ENCODE results near the gene SIRT1. TPM values are rescaled to one million over a fixed set of nuclear protein-coding genes. Genes with fewer than 3 reads are reported as not detected.

SIRT1 gene
- total and polyA plus RNA-seq, 2 donors (not counting 3 experiments of a cell fraction or from before 2014, with no cell fraction given): 3.7 to 14.8 TPM

DNA sequence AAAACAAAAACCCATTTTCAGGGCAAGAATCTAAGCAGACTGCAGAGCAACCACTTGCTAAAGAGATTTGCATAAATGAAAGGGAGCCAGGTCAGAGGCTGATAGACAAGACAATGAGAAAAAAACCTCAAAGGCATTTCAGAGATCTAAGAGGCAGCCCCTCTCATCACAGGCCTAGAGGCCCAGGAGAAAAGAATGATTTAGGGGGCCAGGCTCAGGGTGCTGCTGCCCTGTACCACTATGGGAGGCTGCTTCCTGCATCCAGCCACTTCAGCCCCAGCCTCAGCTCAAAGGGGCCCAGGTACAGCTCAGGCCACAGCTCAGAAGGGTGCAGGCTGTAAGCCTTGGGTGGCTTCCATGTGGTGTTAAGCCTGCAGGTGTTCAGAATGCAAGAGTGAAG lies 42.7 kb upstream of the SIRT1 start:
- Histone ChIP-seq H2AFZ (ENCODE audit: low read depth, low read length) (no peak overlapping the region), H3K27me3 (ENCODE audit: control insufficient read depth in 2 of 2, insufficient read depth in 2 of 2, low read length in 2 of 2) (no peaks in the 10 kb centered on the region), H4K20me1 (replicated peaks; ENCODE audit: control insufficient read depth, extremely low read depth, insufficient read depth, low read length) (no peaks in the 10 kb centered on the region), H3K9ac (replicated peaks; ENCODE audit: extremely low read depth, insufficient read depth, low read length) (no peak overlapping the region), H3K9me1 (replicated peaks; ENCODE audit: control insufficient read depth, extremely low read depth, insufficient read depth, low read length) (no peaks in the 10 kb centered on the region), H3K4me3 (replicated peaks in 1 of 3; ENCODE audit: insufficient read depth in 1 of 3, low read depth in 1 of 3, low read length in 3 of 3) (no peak overlapping the region), H3K36me3 (ENCODE audit: control insufficient read depth in 2 of 2, extremely low read depth in 1 of 2, insufficient read depth in 2 of 2, low read length in 2 of 2) (no peaks in the 10 kb centered on the region), H3K9me3 (replicated peaks; ENCODE audit: control insufficient read depth, insufficient read depth, low read length) (no peaks in the 10 kb centered on the region), H3K4me2 (ENCODE audit: insufficient read depth, low read length) (no peak overlapping the region), H3K79me2 (ENCODE audit: control insufficient read depth, insufficient read depth, low read length) (no peaks in the 10 kb centered on the region), H3K4me1 (ENCODE audit: control insufficient read depth, extremely low read depth, insufficient read depth, low read length) (no peaks in the 10 kb centered on the region), H3K27ac (ENCODE audit: insufficient read depth, low read depth, low read length) (no peak overlapping the region)
- ChIA-PET POLR2A (no interaction called here), CTCF (no interaction called here)
- BruUV-seq (replicated peaks): no TSS peak
- intact Hi-C loops (cut with micrococcal nuclease): no loop called here
- dilution Hi-C loops (cut with MboI; ENCODE audit: extremely low pct_ligation_motif_present, low sequenced_read_pairs): no loop called here
- TF ChIP-seq CTCF (IDR thresholded peaks at IDR 0.05; ENCODE audit: extremely low read depth in 1 of 2, insufficient read depth in 1 of 2, low read depth in 1 of 2, low read length in 2 of 2) (no peak), MAX (IDR thresholded peaks at IDR 0.05; ENCODE audit: insufficient read depth, insufficient read length) (no peak), JUN (IDR thresholded peaks at IDR 0.05; ENCODE audit: borderline replicate concordance, insufficient read depth, insufficient read length, low read depth) (no peak), POLR2AphosphoS5 (IDR thresholded peaks at IDR 0.05; ENCODE audit: insufficient read depth, low read depth, low read length) (no peak)
- no peak for FAIRE-seq
- DNase-seq (ENCODE audit: low read depth, low spot score): no peak

DNA sequence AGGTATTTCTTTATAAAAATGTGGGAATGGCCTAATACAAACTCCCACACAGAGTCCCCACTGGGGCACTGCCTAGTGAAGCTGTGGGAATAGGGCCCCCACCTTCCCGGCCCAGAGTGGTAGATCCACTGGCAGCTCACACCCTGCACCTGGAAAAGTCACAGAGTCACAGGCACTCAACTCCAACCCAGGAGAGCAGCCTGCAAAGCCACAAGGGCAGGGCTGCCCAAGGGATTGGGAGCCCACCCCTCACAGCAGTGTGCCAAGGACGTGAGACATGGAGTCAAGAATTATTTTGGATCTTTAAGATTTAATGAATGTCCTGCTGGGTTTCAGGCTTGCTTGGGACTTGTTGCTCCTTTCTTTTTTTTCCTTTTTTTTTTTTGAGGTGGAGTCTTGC lies 41.2 kb upstream of the SIRT1 start:
- BruUV-seq (replicated peaks): no TSS peak
- ChIA-PET CTCF (no interaction called here), POLR2A (no interaction called here)
- Histone ChIP-seq H3K79me2 (ENCODE audit: control insufficient read depth, insufficient read depth, low read length) (no peaks in the 10 kb centered on the region), H3K27ac (ENCODE audit: insufficient read depth, low read depth, low read length) (no peak overlapping the region), H3K4me3 (replicated peaks in 1 of 3; ENCODE audit: insufficient read depth in 1 of 3, low read depth in 1 of 3, low read length in 3 of 3) (no peak overlapping the region), H3K9me1 (replicated peaks; ENCODE audit: control insufficient read depth, extremely low read depth, insufficient read depth, low read length) (no peaks in the 10 kb centered on the region), H3K4me1 (ENCODE audit: control insufficient read depth, extremely low read depth, insufficient read depth, low read length) (no peaks in the 10 kb centered on the region), H4K20me1 (replicated peaks; ENCODE audit: control insufficient read depth, extremely low read depth, insufficient read depth, low read length) (no peaks in the 10 kb centered on the region), H2AFZ (ENCODE audit: low read depth, low read length) (no peak overlapping the region), H3K9ac (replicated peaks; ENCODE audit: extremely low read depth, insufficient read depth, low read length) (no peak overlapping the region), H3K4me2 (ENCODE audit: insufficient read depth, low read length) (no peak overlapping the region), H3K27me3 (ENCODE audit: control insufficient read depth in 2 of 2, insufficient read depth in 2 of 2, low read length in 2 of 2) (no peaks in the 10 kb centered on the region), H3K9me3 (replicated peaks; ENCODE audit: control insufficient read depth, insufficient read depth, low read length) (no peaks in the 10 kb centered on the region), H3K36me3 (ENCODE audit: control insufficient read depth in 2 of 2, extremely low read depth in 1 of 2, insufficient read depth in 2 of 2, low read length in 2 of 2) (no peaks in the 10 kb centered on the region)
- DNase-seq (ENCODE audit: low read depth, low spot score) (no peak), FAIRE-seq (no peak)
- dilution Hi-C loops (cut with MboI; ENCODE audit: extremely low pct_ligation_motif_present, low sequenced_read_pairs): no loop called here
- intact Hi-C loops (cut with micrococcal nuclease): no loop called here
- TF ChIP-seq POLR2AphosphoS5 (IDR thresholded peaks at IDR 0.05; ENCODE audit: insufficient read depth, low read depth, low read length): no peak
- TF ChIP-seq JUN (IDR thresholded peaks at IDR 0.05; ENCODE audit: borderline replicate concordance, insufficient read depth, insufficient read length, low read depth): no peak
- TF ChIP-seq GATA2 (IDR thresholded peaks at IDR 0.05; ENCODE audit: insufficient read depth, insufficient read length, low read depth, low read length): no peak
- no peak for TF ChIP-seq CTCF (IDR thresholded peaks at IDR 0.05; ENCODE audit: extremely low read depth in 1 of 2, insufficient read depth in 1 of 2, low read depth in 1 of 2, low read length in 2 of 2)
- no peak for TF ChIP-seq MYC (IDR thresholded peaks at IDR 0.05; ENCODE audit: low read depth, low read length)
- TF ChIP-seq POLR2A (IDR thresholded peaks at IDR 0.05; ENCODE audit: low read depth, low read length): no peak

Data from endothelial cell of umbilical vein (primary cell).